Activated naive CD8-positive, alpha-beta T cell treated with anti-CD3 and anti-CD28 coated beads, Interleukin-2, amount 50 U/mL, for 16 hours (primary cell): ENCODE results near the gene NEAT1.
A peak's percentile ranks its signal among the peaks of the same experiment; 100 is the strongest.

ENCODE experiments used
- DNase-seq: peaks from one replicate; pipeline ENCODE4 v3.0.0-alpha.2; 2020; ENCODE audit warnings: low read depth, low spot score

The NEAT1 gene

GRCh38 chr11:65422633-65423515, at the start of gene NEAT1:
Gene NEAT1, plus strand, starts transcription at chr11:65422798.
- DNase-seq: peak; percentile 90

GRCh38 chr11:65373839-65374580, 48.6 kb upstream of the NEAT1 start:
- DNase-seq: no peak

- no peak for DNase-seq
Measured at GRCh38 chr11:65375012-65375411, 47.6 kb upstream of the NEAT1 start.

GRCh38 chr11:65376138-65376713, 46.4 kb upstream of the NEAT1 start:
- no peak for DNase-seq

- DNase-seq: no peak
Measured at GRCh38 chr11:65377036-65377435, 45.6 kb upstream of the NEAT1 start.

GRCh38 chr11:65377777-65378176, 44.8 kb upstream of the NEAT1 start:
- DNase-seq: no peak

GRCh38 chr11:65378208-65378927, 44.2 kb upstream of the NEAT1 start:
- DNase-seq: no peak

- DNase-seq: no peak
Measured at GRCh38 chr11:65378928-65379638, 43.5 kb upstream of the NEAT1 start.

GRCh38 chr11:65379698-65380459, 42.7 kb upstream of the NEAT1 start:
- no peak for DNase-seq

GRCh38 chr11:65380460-65381119, 42.0 kb upstream of the NEAT1 start:
- no peak for DNase-seq

- DNase-seq: no peak
Measured at GRCh38 chr11:65381716-65382032, 40.9 kb upstream of the NEAT1 start.

- DNase-seq: peak; percentile 92
Measured at GRCh38 chr11:65382033-65382803, 40.4 kb upstream of the NEAT1 start, which contains the start of gene SLC25A45. Gene SLC25A45, minus strand, starts transcription at chr11:65382646. Its CDS starts 695 bp downstream, at chr11:65381951.

- no peak for DNase-seq
Measured at GRCh38 chr11:65382804-65383368, 39.7 kb upstream of the NEAT1 start.

- DNase-seq: no peak
Measured at GRCh38 chr11:65383778-65384177, 38.8 kb upstream of the NEAT1 start.

- no peak for DNase-seq
Measured at GRCh38 chr11:65384301-65384889, 38.2 kb upstream of the NEAT1 start.

- peak; percentile 65 for DNase-seq
Measured at GRCh38 chr11:65386307-65387140, 36.1 kb upstream of the NEAT1 start, which contains the start of gene FRMD8. Gene FRMD8, plus strand, starts transcription at chr11:65386637. Its CDS starts 400 bp downstream, at chr11:65387037.

GRCh38 chr11:65388731-65389130, 33.9 kb upstream of the NEAT1 start:
- DNase-seq: no peak
